BJ (cell line): ENCODE data around the gene OR10A3. TPM values are rescaled to one million over a fixed set of nuclear protein-coding genes. Genes with fewer than 3 reads are reported as not detected.

Experiments
- CTCF ChIA-PET: fragments of 350-600 bp; formaldehyde crosslinking; extraction: SDS; loops from one replicate; lab custom pipeline; 2021; ENCODE audit warnings: antibody characterized with exemption, inconsistent platforms; lab: Yijun Ruan, JAX
- POLR2A ChIA-PET: fragments of 300-600 bp; sonication (Branson Sonifier 250); formaldehyde crosslinking; extraction: SDS; loops from one replicate; lab custom pipeline; 2021; ENCODE audit warnings: antibody characterized with exemption; lab: Charles Lee
- DNase-seq: peaks from one replicate; pipeline ENCODE4 v3.0.0-alpha.2; 2011; ENCODE audit warnings: low read depth
- H3K27me3 ChIP-seq: 2 replicates; pipeline ENCODE4 v1.6.0; 2011; ENCODE audit warnings: low read length; ENCODE audit not compliant: control insufficient read depth, insufficient read depth
- H3K36me3 ChIP-seq: 2 replicates; pipeline ENCODE4 v1.5.1; 2011; ENCODE audit warnings: low read length; ENCODE audit not compliant: control insufficient read depth, insufficient read depth
- H3K4me3 ChIP-seq: 2 replicates; pipeline ENCODE4 v1.5.1; 2011; ENCODE audit warnings: low read depth, mild to moderate bottlenecking, control low read depth, low read length
- CTCF ChIP-seq: IDR thresholded peaks from 2 replicates; pipeline ENCODE4 v1.5.1; 2011; ENCODE audit warnings: low read depth, mild to moderate bottlenecking, control low read depth, inconsistent platforms, low read length, moderate library complexity; ENCODE audit not compliant: insufficient read depth
- polyA plus RNA-seq: library from polyadenylated mRNA; depleted of rRNA; stranded (reverse); fragments of >200 nt; gene quantifications from 2 replicates; pipeline ENCODE4 v1.2.3, GENCODE V29; 2011

Gene OR10A3
- polyA plus RNA-seq, 1 experiment = 0.07 TPM

- TF ChIP-seq CTCF = no peak
- ChIA-PET CTCF (interaction anchor here (6.1 kb wide), 1 partner anchor 77 kb away, joined by 196 read pairs; no protein-coding TSS in a partner anchor), POLR2A (no interaction called here)
- Histone ChIP-seq H3K4me3 (no peak overlapping the region), H3K27me3 (no peaks in the 10 kb centered on the region), H3K36me3 (no peaks in the 10 kb centered on the region)
- no peak for DNase-seq
Observed at GRCh38 chr11:7981619-7982157, 40.2 kb upstream of the OR10A3 start.

GRCh38 chr11:7977232-7977917, 35.9 kb upstream of the OR10A3 start:
- DNase-seq = peak; percentile 94
- no peak for TF ChIP-seq CTCF
- Histone ChIP-seq H3K4me3 (no peak overlapping the region), H3K27me3 (no peaks in the 10 kb centered on the region), H3K36me3 (no peaks in the 10 kb centered on the region)
- ChIA-PET POLR2A (interaction anchor here (0.6 to 1.5 kb wide), 5 partner anchors 9 to 71 kb away, joined by 3 to 11 read pairs (median 4); partner anchors contain the start of genes EIF3F and NLRP10), CTCF (interaction anchor here (0.7 to 3.4 kb wide), 6 partner anchors 9 to 122 kb away, joined by 3 to 33 read pairs (median 5); partner anchors contain the start of gene EIF3F)

- ChIA-PET CTCF (interaction anchor here (1.8 to 3.2 kb wide), 3 partner anchors 11 to 83 kb away, joined by 8 to 21 read pairs (median 12); partner anchors contain the start of gene EIF3F), POLR2A (interaction anchor here (1.0 kb wide), 1 partner anchor 10 kb away, joined by 5 read pairs; the partner anchor contains the start of gene NLRP10)
- Histone ChIP-seq H3K27me3 (no peaks in the 10 kb centered on the region), H3K4me3 (no peak overlapping the region), H3K36me3 (no peaks in the 10 kb centered on the region)
- TF ChIP-seq CTCF = no peak
- DNase-seq = no peak
Observed at GRCh38 chr11:7974668-7975067, 33.2 kb upstream of the OR10A3 start.

- DNase-seq = no peak
- CTCF ChIA-PET = no interaction called here
- POLR2A ChIA-PET = no interaction called here
Observed at GRCh38 chr11:7973011-7973410, 31.5 kb upstream of the OR10A3 start.

More at GRCh38 chr11:7973011-7973410, 31.5 kb upstream of the OR10A3 start:
- no peaks in the 10 kb centered on the region for H3K36me3 ChIP-seq
- H3K27me3 ChIP-seq = no peaks in the 10 kb centered on the region
- no peak overlapping the region for H3K4me3 ChIP-seq
- no peak for TF ChIP-seq CTCF
